Measurements from ENCODE around the gene SLC22A4.

SLC22A4 gene

DNA sequence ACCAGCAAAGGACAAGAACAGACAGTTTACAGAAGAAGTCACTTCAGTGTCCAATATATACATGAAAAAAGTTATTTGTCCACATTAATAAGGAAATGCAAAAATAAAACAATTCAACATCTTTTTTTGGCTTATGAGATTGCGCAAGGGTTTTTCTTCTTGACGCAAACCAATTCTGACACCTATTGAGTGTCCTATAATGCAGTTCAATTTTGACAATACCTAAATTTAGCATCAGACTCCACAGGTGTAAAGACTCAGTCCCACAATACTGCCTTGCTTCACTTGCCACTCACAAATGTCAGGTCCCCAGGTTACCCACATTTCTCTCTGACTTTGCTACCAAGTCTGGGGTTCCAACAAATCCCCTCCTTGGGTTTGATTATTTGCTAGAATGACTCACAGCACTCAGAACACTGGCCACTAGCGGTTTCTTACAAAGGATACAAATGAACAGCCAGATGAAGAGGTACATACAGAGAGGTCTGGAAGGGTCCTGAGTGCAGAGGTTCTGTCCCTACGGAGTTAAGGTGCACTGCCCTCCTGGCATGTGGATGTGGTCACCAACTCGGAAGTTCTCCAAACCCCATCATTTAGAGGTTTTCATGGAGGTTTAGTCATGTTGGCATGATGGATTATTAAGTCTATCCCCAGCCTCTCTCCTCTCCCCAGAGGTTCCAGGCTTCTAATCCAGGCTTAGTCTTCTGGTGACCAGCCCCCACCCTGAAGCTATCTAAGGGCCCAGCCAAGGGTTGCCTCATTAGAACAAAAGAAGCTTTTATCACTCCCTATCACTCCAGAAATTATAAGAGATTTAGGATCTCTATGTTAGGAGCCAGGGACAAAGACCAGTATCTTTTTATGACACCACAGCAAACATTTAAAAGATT is 48.3 kb downstream of the SLC22A4 start:
- no peak for DNase-seq (ENCODE audit: low spot score)

DNA sequence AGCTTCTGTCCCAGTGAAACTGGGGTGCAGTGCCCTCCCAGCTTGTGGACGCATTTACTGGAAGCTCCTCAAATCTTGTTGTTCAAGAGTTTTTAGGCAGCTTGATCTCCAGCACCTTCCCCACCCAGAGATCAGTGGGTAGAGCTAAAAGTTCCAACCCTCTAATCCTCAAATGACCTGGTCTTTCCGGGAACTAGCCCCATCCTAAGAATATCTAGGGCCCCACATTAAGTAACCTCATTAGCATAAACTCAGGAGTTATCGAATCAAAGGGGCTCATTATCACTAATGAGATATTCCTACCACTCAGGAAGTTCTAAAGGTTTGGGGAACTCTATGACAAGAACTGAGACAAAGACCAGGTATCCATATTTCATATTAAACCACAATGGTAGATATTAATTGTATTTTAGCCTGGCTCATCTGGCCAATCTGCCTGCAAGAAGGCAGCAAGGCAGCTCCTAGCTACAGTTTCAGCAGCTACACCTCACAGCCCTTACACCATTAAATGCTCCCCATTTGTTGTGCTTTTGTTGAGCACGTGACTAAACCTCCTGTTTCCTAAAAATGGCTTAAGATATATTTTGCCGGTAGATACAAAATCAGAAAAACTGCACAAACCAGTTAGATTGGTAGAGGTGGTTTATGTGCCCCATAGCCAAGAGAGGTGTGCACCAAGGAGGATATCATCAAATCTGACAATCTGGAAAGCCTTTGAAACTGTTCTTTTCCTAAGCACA is 50.8 kb downstream of the SLC22A4 start:
- no peak for DNase-seq (ENCODE audit: low spot score)

DNA sequence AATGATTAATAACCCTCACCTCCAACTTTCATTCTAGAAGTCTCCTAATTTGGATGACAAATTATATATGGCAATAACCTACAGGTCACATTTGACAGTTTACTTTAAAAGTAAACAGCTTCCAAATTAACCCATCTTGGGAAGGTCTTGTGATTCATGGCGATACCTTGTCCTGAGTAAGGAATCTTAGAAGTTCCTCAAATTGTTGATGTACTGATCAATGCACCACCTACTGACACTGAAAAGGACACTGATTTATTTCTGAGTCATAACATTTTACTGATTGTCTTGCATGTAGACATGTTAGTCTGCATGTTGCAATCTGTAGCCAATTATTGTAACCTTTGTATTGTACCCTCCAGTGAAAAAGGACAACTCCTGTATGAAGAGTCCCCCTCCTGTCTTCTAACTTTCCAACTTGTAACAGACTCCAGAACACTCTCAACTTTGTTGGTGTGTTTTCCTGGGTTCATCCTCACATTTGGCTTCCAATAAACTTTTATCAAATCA is 59.3 kb downstream of the SLC22A4 start:
- no peak for DNase-seq (ENCODE audit: low spot score)

DNA sequence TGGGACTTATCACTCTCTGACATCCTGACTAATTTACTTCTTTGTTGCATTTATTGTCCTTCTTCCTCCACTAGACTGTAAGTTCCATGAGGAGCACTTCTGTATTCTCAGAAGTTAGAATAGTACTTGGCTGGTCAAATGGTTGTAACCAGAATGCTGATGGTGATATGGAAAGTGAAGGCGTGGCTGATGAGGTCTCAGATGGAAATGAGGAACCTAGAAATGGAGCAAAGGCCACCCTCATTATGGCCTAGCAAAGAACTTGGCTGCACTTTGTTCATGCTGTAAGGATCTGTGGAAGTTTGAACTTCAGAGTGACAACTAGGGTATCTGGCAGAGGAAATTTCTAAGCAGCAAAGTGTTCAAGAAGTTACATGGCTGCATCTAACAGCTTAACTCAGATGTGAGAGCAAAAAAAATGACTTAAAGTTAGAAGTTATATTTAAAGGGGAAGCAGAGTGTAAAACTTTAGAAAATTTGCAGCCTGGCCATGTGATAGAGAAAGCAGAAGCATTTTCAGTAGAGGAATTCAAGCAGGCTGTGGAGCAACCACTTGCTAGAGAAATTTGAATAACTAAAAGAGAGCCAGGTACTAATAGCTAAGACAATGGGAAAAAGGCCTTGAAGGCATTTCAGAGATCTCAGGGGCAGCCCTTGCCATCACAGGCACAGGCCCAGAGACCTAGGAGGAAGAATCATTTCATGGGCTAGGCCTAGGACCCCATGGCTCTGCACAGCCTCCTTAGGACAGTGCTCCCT is 60.4 kb downstream of the SLC22A4 start:
- DNase-seq (ENCODE audit: low spot score) = no peak

DNA sequence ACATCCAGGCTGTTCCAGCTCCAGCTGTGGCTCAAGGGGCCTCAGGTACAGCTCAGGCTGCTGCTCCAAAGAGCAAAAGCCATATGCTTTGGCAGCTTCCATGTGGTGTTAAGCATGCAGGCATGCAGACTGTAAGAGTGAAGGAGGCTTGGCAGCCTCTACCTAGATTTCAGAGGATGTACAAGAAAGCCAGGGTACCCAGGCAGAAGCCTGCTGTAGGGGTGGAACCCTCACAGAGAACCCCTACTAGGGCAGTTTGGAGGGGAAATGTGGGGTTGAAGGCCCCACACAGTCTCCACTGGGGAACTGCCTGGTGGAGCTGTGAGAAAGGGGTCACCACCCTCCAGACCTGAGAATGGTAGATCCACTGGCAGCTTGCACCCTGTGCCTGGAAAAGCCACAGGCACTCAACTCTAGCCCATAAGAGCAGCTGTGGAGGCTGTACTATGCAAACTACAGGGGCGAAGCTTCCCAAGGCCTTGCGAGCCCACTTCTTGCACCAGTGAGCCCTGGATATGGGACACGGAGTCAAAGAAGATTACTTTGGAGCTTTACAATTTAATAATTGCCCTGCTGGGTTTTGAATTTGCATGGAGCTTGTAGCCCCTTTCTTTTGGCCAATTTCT is 61.1 kb downstream of the SLC22A4 start:
- no peak for DNase-seq (ENCODE audit: low spot score)

DNA sequence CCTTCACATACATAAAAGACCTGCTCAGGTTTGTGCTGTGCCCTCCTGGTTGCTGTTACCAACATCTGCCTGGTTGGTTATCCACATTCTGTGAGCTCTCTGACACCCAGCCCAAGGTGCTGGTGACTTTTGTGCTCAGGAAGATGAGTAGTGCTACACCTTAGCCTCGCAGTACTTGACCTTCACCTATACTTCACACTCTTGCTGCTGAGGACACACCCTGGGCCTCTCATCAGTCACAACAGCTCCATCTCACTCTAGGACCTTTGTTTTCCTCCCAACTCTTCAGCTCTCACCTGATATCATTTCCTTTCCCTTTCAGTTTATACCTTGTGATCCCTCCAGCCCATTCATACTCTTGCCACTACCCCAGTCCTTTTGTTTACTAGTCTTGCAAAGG is 64.6 kb downstream of the SLC22A4 start:
- DNase-seq (ENCODE audit: low spot score) = no peak

DNA sequence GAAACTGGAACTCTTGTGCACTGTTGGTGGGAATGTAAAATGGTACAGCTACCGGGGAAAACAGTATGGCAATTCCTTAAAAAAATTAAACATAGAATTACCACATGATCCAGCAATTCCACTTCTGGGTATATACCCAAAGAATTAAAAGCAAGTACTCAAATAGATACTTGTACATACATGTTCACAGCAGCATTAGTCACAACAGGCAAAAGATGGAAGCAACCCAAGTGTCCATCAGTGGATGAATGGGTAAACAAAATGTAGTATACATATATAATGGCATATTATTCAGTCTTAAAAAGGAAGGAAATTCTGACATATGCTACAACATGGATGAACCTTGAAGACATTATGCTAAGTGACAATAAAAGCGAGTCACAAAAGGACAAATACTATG is 67.9 kb downstream of the SLC22A4 start:
- DNase-seq (ENCODE audit: low spot score) = no peak

DNA sequence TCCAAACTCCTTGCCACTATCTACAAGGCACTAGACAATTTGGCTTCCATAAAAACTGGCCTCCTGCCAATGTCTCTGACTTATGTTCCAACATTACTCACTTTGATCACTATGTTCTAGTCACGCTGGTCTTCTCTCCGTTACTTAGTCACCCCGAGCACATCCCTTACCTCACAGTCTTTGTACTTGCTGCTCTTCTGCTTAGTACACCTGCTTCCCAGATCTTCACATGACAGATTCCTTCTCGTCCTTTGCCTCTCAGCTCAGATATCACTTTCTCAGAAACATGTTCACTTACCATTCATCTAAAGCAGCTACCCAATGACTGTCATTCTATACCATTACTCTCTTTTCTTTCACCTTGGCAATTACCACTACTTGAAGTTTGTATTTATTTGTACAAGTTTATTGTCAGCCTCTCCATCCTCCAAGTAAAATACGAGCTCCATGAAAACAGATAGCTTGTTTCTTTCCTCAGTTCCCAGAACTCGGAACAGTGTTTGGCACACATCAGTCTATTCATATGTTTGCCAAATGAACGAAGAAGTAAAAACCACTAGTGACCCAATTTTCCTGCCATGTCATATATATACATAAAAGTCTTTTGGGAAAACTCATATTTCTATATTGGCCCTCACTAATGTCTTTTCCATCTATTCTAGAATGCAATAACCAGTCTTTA is 69.4 kb downstream of the SLC22A4 start:
- DNase-seq (ENCODE audit: low spot score) = no peak

DNA sequence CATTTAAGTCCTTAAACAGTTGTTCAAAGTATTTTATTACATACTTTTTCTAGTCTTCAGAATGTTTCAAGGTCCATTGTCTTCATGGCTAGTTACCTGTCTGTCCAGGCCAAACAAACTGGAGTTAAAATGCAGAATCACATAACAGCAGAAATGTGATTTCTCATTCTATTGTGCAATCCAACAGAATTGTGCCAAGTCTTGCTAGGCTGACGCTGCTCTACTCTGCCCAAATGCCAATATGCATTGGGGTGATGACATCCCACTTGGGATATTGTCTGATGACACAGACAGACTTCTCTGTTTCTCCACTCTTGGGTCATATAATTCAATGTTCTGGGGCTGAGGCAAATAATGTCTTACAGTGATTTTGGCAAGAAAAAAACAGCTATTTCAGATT is 70.1 kb downstream of the SLC22A4 start:
- DNase-seq (ENCODE audit: low spot score) = no peak

DNA sequence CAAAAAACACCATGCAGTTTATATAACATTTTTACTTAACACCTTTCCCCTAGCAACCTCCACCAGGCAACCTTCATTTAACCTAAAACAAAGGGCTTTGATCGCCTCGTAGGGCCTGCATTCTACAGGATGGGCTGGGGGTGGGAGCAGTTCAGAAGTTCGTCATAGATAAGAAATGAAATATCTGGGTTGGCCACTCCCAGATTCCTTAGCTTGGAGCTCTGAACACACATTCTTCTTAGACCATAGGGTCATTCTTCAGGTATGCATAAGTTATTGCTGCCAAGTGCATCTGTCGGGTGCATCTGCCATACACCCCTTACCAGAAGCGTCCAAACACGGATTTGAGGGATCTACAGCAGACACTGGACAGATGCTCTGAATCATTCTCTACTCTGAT is 71.0 kb downstream of the SLC22A4 start:
- DNase-seq (ENCODE audit: low spot score) = no peak

DNA sequence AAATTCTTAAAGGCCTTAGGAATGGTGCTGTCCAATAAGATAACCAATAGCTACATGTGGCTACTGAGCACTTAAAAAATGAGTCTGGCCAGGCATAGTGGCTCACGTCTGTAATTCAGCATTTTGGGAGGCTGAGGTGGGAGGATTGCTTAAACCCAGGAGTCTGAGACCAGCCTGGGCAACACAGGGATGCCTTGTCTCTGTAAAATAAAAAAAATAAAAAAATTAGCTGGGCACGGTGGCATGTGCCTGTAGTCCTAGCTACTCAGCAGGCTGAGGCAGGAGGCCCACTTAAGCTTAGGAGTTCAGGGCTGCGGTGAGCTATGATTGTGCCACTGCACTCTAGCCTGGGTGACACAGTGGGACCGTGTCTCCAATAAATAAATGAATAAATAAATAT is 74.0 kb downstream of the SLC22A4 start:
- DNase-seq (ENCODE audit: low spot score) = no peak

DNA sequence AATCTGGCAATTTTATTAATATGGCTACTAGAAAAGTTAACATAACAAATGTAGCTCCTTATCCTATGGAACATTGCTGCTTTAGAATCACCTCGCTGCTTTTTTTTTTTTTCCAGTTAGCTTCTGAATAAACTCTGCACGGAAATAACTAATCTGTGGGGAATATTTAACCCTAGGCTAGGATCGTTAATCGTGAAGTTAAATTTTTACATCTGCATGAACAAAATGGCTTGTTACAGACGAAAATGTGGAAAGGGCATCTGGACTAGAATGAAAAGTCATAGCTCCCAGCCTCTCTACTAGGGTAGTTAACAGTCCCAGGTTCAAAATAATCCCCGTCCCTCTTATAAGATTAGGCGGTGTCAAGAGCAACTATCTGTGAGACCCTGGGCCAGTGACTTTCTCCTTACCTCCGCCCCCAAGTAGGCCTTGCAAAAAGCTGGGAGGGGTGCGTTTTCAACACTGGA is 74.8 kb downstream of the SLC22A4 start:
- no peak for DNase-seq (ENCODE audit: low spot score)

DNA sequence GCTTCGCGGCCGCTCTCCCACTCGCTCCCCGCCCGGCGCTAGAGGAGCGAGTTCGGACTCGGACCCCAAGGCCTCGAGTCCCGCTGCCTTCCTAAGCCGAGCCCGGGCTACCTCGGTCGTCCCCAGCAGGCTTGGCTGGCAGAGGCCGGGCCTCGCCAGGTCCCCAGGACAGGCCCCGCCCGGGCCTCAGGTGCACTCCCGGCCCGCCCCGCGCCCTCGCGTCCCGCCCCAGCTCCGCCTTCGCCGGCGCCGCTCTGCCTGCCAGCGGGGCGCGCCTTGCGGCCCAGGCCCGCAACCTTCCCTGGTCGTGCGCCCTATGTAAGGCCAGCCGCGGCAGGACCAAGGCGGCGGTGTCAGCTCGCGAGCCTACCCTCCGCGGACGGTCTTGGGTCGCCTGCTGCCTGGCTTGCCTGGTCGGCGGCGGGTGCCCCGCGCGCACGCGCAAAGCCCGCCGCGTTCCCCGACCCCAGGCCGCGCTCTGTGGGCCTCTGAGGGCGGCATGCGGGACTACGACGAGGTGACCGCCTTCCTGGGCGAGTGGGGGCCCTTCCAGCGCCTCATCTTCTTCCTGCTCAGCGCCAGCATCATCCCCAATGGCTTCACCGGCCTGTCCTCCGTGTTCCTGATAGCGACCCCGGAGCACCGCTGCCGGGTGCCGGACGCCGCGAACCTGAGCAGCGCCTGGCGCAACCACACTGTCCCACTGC is 75.4 kb downstream of the SLC22A4 start, which contains the start of gene SLC22A5:
Gene SLC22A5, plus strand, starts transcription at position 237 of the 707 bp plus-strand sequence. Its CDS starts 263 bp downstream, at position 500.
- no peak for DNase-seq (ENCODE audit: low spot score)

DNA sequence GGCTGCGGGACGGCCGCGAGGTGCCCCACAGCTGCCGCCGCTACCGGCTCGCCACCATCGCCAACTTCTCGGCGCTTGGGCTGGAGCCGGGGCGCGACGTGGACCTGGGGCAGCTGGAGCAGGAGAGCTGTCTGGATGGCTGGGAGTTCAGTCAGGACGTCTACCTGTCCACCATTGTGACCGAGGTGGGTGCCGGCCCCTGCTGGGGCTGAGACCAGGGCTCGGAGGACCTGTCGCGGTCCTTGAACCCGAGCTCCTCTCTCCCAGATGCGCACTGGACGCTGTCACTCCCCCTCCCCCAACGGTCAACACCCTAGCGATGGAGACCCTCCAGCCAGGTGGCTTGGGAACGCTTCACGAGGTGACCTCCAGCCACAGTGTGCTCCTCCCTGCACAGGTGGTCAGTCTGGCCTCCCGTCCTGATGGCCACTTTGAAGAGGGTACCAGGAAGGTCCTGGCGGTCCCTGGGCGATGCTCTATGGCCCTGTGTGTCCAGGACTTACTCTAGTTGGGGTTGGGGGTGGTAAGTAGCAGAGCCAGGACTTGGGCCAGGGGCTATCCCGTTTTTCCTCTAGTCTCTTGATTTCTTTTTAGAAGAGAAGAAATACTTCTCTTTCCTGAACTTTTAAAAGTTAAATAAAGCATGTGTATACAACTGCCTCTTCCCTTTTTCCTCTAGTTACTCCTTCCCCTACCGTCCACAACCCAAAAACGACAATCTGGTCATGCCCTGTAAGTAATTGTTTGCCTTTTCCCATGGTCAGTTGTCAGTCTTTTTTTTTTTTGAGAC is 76.2 kb downstream of the SLC22A4 start:
- DNase-seq (ENCODE audit: low spot score) = no peak

DNA sequence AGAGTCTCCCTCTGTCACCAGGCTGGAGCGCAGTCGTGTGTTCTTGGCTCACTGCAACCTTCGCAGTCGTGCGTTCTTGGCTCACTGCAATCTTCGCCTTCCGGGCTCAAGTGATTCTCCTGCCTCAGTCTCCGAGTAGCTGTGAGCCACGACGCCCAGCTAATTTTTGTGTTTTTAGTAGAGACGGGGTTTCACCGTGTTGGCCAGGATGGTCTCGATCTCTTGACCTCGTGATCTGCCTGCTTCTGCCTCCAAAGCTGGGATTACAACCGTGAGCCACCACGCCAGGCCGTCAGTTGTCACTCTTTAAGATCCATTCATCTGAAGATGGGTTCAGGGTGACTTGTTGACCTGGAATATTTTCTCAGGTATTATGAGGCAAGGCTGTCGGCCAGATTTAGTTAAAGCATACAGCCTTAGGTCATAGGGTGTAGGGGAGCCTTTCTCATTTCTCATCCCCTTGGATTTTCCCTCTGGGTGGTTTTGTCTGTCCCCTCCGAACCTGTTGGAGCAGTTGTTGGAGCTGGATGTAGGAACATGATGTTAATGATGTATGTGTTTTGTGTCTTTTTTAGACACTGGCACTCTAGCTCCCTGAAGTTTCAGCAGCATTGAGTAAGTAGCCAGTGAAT is 76.9 kb downstream of the SLC22A4 start:
- DNase-seq (ENCODE audit: low spot score) = no peak

DNA sequence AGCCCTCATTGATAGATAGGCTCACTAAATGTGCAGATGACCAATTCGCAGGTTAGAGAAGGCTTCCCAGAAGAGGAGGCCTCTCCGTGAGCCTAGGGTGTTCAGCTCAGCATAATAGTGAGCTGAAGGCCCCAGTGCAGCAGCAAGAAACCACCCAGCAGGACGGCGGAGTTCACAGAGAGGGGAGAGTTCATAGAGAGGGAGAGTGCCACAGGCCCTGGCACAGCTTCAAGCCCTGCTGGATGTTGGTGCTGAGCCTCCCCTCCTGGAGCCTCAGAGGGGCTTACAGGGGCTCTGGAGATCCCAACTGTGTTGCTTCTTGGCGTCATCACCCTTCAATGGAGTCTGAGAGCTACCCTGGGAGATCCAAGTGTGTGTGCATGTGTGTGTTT is 77.4 kb downstream of the SLC22A4 start:
- no peak for DNase-seq (ENCODE audit: low spot score)

DNA sequence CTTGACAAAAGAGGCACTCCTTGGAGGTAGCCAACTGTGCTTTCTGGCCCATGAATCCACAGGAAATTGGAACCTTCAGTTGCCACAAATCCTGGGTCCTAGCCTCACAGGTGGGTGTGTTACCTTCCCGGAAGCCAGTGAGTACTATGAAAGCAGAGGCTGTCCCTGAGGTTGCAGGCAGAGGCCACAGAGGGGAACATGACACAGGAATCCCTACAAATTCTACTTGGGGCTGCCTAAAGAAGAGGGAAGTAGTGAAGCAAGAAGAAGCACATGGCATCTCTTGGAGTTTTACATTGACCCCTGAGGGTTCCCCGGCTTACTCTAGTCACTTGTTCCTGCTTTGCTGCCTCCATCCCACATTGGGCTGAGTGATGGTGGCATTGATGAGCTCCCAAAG is 77.9 kb downstream of the SLC22A4 start:
- DNase-seq (ENCODE audit: low spot score) = no peak

DNA sequence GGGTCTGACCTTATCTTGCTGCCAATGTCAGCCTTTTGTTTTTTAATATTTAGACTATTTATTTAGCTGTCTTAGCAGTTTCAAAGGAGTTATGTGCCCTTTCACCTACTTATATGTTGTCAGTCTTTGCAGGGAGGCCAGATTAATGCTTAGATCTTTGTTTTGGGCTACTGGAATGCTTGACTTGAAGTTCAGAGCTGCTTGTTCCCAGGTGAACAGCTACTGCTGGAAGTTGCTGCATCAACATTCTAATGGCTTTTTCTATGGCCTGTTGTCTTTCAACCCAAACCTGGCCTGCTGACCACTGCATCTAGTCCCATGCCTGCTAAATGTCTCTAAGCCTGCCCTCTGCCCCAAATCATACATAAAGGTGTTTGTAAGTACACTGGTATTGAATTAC is 78.3 kb downstream of the SLC22A4 start:
- DNase-seq (ENCODE audit: low spot score) = no peak

DNA sequence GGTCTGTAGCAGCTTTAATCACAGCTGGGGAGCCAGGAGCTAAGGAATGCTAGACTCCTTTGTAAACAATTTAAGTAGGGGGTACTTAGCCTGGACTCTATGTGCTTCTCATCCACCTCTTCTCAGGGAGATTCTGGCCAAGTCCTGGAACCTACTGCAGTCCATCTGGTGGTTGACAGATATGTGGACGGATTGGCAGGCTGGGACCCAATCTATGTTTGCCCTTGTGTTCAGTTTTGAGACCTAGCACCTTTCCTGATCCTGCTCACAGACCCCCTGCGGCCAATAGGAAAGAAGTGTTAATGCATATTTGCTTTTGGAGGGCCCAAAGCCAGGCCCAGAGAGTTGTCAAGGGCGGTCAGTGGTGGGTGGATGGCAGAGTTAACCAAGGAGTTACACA is 81.8 kb downstream of the SLC22A4 start:
- DNase-seq (ENCODE audit: low spot score) = no peak
